H1 (cell line): ENCODE measurements around the gene NEDD9.

Experiments
- ASH2L ChIP-seq: fragments of 200-600, 300-600 bp; sonication (generic); IDR thresholded peaks from one replicate; pipeline ENCODE4 v1.7.1; 2017; ENCODE audit warnings: low read length
- CTCF ChIP-seq, 3 experiments: IDR thresholded peaks; 1 replicate in 2 of 3; 2 replicates in 1 of 3; pipeline versions ENCODE4 v1.5.1 to v1.6.1; 2011; ENCODE audit warnings: low read length in 3 of 3, mild to moderate bottlenecking in 3 of 3, inconsistent platforms in 2 of 3, low read depth in 1 of 3, moderate library complexity in 1 of 3; ENCODE audit not compliant: insufficient read depth in 1 of 3; ENCODE audit errors: control extremely low read depth in 1 of 3
- EGR1 ChIP-seq: IDR thresholded peaks from 2 replicates; pipeline ENCODE4 v1.6.1; 2011; ENCODE audit warnings: low read depth, low read length, borderline replicate concordance
- EZH2 ChIP-seq: fragments of 200-600 bp; sonication (generic); IDR thresholded peaks from 2 replicates; pipeline ENCODE4 v1.7.1; 2012; ENCODE audit warnings: low read depth, mild to moderate bottlenecking, moderate library complexity, low read length, inconsistent platforms; ENCODE audit not compliant: severe bottlenecking
- FOSL1 ChIP-seq: IDR thresholded peaks from 2 replicates; pipeline ENCODE4 v1.6.1; 2011; ENCODE audit warnings: mild to moderate bottlenecking, low read depth, low read length, moderate library complexity; ENCODE audit not compliant: insufficient read depth
- JUN ChIP-seq: IDR thresholded peaks from 2 replicates; pipeline ENCODE4 v1.6.1; 2011; ENCODE audit warnings: low read depth, mild to moderate bottlenecking, improper control_type of control experiment, low read length
- NRF1 ChIP-seq: IDR thresholded peaks from 2 replicates; pipeline ENCODE4 v1.6.1; 2011; ENCODE audit warnings: mild to moderate bottlenecking, low read depth, low read length, improper control_type of control experiment
- POLR2A ChIP-seq, 2 experiments: IDR thresholded peaks; 1 replicate in 1 of 2; 2 replicates in 1 of 2; pipeline ENCODE4 v1.6.1; 2011; ENCODE audit warnings: low read depth in 2 of 2, low read length in 2 of 2, mild to moderate bottlenecking in 2 of 2; ENCODE audit errors: control extremely low read depth in 1 of 2
- RAD21 ChIP-seq, 2 experiments: IDR thresholded peaks in 1 of 2; conservative IDR thresholded peaks in 1 of 2; 2 replicates each; pipeline ENCODE4 v1.6.1; 2011; ENCODE audit warnings: low read depth in 2 of 2, low read length in 2 of 2, improper control_type of control experiment in 1 of 2, inconsistent platforms in 1 of 2, mild to moderate bottlenecking in 1 of 2, moderate library complexity in 1 of 2
- SP1 ChIP-seq: IDR thresholded peaks from 2 replicates; pipeline ENCODE4 v1.6.1; 2011; ENCODE audit warnings: low read depth, low read length
- TF ChIP-seq, protein P1 (sequence below): IDR thresholded peaks from 2 replicates; pipeline ENCODE4 v1.6.1; 2012; ENCODE audit warnings: inconsistent platforms
- TF ChIP-seq, protein P2 (sequence below): IDR thresholded peaks from 2 replicates; pipeline ENCODE4 v1.6.1; 2011; ENCODE audit warnings: low read length, improper control_type of control experiment

DNA sequence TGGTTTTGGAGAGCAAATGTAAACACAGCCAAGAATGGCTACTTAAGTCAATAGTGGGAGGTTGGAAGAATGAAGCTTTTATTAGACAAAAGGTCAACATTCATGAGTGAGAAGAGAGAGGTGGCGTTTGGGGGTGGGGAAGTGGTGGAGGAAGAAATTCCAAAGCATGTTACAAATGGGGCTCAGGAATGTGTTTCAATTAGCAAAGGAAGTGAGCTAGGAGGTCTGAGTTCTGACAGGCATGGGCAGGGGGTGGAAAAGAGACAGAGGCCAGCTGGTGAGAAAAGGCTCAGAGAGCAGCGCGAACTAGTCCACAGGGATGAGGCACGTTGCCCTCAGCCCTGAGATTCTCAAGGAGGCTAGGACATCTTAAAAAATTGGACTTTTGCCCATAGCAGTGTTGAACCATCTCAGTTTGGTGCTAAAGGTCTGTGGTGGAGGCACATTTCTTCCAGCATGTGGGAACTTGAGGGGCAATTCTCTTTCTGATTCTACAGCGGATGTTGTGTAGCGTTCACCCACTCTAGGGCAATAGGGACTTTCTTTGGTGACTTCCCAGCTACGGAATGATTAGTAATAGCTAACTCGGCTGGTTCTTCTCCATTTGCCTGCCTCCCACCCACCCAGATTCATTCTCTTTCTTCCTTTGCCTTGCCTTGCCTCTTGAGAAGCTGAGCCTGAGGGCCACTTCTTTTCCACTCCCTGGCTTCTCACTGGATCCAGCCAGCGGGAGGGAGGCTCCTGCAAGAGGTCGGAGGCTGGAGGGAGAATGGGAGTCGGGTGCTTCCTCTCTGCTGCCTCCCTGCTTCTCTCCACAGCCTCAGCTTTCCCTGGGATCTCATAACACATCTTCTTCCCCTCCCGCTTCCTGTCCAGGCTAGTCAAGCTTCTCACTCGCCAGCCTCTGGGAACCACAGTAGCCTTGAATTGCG lies 45.1 kb upstream of the NEDD9 start:
- TF ChIP-seq POLR2A (IDR thresholded peaks at IDR 0.05; ENCODE audit: control extremely low read depth in 1 of 2, low read depth in 2 of 2, low read length in 2 of 2) (no peak), EZH2 (no peak), FOSL1 (no peak), SP1 (no peak), JUN (no peak), CTCF (IDR thresholded peaks at IDR 0.05; ENCODE audit: control extremely low read depth in 1 of 3, insufficient read depth in 1 of 3, low read depth in 1 of 3, low read length in 3 of 3) (no peak), EGR1 (no peak), RAD21 (IDR thresholded peaks at IDR 0.05 in 1 of 2, conservative IDR thresholded peaks at IDR 0.05 in 1 of 2; ENCODE audit: low read depth in 2 of 2, low read length in 2 of 2) (no peak), ASH2L (peak; percentile 41), NRF1 (no peak)
- TF ChIP-seq, protein P1, sequence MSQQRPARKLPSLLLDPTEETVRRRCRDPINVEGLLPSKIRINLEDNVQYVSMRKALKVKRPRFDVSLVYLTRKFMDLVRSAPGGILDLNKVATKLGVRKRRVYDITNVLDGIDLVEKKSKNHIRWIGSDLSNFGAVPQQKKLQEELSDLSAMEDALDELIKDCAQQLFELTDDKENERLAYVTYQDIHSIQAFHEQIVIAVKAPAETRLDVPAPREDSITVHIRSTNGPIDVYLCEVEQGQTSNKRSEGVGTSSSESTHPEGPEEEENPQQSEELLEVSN, result no peak
- TF ChIP-seq, protein P2, sequence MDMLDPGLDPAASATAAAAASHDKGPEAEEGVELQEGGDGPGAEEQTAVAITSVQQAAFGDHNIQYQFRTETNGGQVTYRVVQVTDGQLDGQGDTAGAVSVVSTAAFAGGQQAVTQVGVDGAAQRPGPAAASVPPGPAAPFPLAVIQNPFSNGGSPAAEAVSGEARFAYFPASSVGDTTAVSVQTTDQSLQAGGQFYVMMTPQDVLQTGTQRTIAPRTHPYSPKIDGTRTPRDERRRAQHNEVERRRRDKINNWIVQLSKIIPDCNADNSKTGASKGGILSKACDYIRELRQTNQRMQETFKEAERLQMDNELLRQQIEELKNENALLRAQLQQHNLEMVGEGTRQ, result no peak
